DOHH2 (cell line): Measurements from ENCODE around the gene FBRSL1.

Experiments
- EZH2phosphoT487 ChIP-seq: fragments of 200-600 bp; sonication (generic); IDR thresholded peaks from 2 replicates; pipeline ENCODE4 v1.6.1; 2017; ENCODE audit warnings: borderline replicate concordance, mild to moderate bottlenecking, antibody characterized with exemption, low read length, moderate library complexity, mixed read lengths
- TF ChIP-seq, protein P1 (sequence below): fragments of 200-600 bp; sonication (generic); IDR thresholded peaks from one replicate; pipeline ENCODE4 v1.5.1; 2014; ENCODE audit warnings: antibody characterized with exemption, mild to moderate bottlenecking, low read depth, low read length; ENCODE audit not compliant: poor library complexity, severe bottlenecking

DNA sequence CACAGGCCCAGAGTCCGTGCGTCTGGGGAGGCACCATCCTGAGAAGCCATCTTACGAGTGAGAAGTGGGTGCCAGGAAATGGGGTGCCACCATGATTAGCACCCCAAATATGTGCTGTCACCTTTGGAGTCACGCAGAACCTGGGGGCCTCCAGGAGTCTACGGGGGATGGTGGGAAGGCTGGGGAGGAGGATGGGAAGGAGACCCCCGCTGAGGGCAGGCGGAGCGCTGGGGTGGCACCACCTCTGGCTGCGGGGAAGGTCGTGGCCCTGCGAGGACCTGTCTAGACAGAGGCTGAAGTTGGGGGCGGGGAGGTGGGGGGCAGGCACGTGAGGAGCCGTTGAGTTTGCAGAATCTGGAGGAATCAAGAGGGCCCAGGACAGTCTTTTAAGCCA lies 42.6 kb upstream of the FBRSL1 start:
- TF ChIP-seq EZH2phosphoT487, result no peak
- TF ChIP-seq, protein P1, sequence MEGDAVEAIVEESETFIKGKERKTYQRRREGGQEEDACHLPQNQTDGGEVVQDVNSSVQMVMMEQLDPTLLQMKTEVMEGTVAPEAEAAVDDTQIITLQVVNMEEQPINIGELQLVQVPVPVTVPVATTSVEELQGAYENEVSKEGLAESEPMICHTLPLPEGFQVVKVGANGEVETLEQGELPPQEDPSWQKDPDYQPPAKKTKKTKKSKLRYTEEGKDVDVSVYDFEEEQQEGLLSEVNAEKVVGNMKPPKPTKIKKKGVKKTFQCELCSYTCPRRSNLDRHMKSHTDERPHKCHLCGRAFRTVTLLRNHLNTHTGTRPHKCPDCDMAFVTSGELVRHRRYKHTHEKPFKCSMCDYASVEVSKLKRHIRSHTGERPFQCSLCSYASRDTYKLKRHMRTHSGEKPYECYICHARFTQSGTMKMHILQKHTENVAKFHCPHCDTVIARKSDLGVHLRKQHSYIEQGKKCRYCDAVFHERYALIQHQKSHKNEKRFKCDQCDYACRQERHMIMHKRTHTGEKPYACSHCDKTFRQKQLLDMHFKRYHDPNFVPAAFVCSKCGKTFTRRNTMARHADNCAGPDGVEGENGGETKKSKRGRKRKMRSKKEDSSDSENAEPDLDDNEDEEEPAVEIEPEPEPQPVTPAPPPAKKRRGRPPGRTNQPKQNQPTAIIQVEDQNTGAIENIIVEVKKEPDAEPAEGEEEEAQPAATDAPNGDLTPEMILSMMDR, result no peak
